Stomach (tissue), 9 donors: ENCODE measurements around the gene AADACL4. TPM values are rescaled to one million over a fixed set of nuclear protein-coding genes. Genes with fewer than 3 reads are reported as not detected.

Source experiments
- DNase-seq, 2 donors: peaks; one replicate each; pipeline versions ENCODE4 v3.0.0 to v3.0.0-alpha.2; 2013 to 2019
- H3K27ac ChIP-seq, 5 donors: fragments of 200-600 bp in 4 of 5; sonication (generic) in 4 of 5; one replicate each; pipeline ENCODE4 v1.5.1; 2013 to 2019; ENCODE audit warnings: mild to moderate bottlenecking in 1 of 5, moderate library complexity in 1 of 5
- H3K27me3 ChIP-seq, 3 donors: fragments of 200-600 bp; sonication (generic); one replicate each; pipeline ENCODE4 v1.5.1; 2017 to 2019; ENCODE audit warnings: mixed run types in 1 of 3
- H3K36me3 ChIP-seq, 4 donors: fragments of 200-600 bp; sonication (generic); 1 replicate in 3 of 4; 2 replicates in 1 of 4; pipeline ENCODE4 v1.5.1; 2016 to 2019
- H3K4me1 ChIP-seq, 4 donors: fragments of 200-600 bp; sonication (generic); one replicate each; pipeline ENCODE4 v1.5.1; 2016 to 2019
- H3K4me3 ChIP-seq, 4 donors: fragments of 200-600 bp; sonication (generic) in 3 of 4; one replicate each; pipeline ENCODE4 v1.5.1; 2016 to 2019; ENCODE audit warnings: mild to moderate bottlenecking in 1 of 4
- H3K9me3 ChIP-seq, 4 donors: fragments of 200-600 bp; sonication (generic); one replicate each; pipeline ENCODE4 v1.5.1; 2016 to 2019
- CTCF ChIP-seq, 7 experiments: fragments of 450-650 bp in 4 of 7; fragments of 200-600 bp in 3 of 7; sonication (generic) in 3 of 7; IDR thresholded peaks; one replicate each; pipeline ENCODE4 v1.5.1; 2016 to 2019; ENCODE audit warnings: antibody characterized with exemption in 7 of 7, control low read depth in 2 of 7, mild to moderate bottlenecking in 1 of 7
- EP300 ChIP-seq: sonication (generic); formaldehyde crosslinking; IDR thresholded peaks from one replicate; pipeline ENCODE4 v1.6.1; 2017; ENCODE audit warnings: antibody characterized with exemption
- POLR2A ChIP-seq, 4 donors: fragments of 450-650 bp; IDR thresholded peaks; one replicate each; pipeline ENCODE4 v1.6.1; 2016; ENCODE audit warnings: antibody characterized with exemption in 4 of 4, control low read depth in 2 of 4, mild to moderate bottlenecking in 1 of 4, moderate library complexity in 1 of 4
- POLR2AphosphoS5 ChIP-seq, 3 donors: sonication (generic); formaldehyde crosslinking; IDR thresholded peaks; one replicate each; pipeline ENCODE4 v1.6.1; 2016; ENCODE audit warnings: antibody characterized with exemption in 3 of 3
- WGBS, 5 donors: extraction: QIAGEN DNeasy Blood & Tissue Kit in 3 of 5; methylation state at CpG; one replicate each; pipeline versions ENCODE4 v1.1.5 to v1.1.7; 2013 to 2018; 5-methylcytosine and 5-hydroxymethylcytosine counted together
- intact Hi-C: fragments of 100-400 bp; cut with DNase I; formaldehyde crosslinking; loops from one replicate; pipeline ENCODE4 v1.15.1; 2023; ENCODE audit warnings: low total_unique reads
- polyA plus RNA-seq, 3 donors: library from polyadenylated mRNA; stranded (reverse); fragments of 200-250 nt; gene quantifications; one replicate each; pipeline ENCODE4 v1.2.3, GENCODE V29; 2013
- total RNA-seq, 5 donors: library from RNA; depleted of rRNA; stranded (reverse); fragments of >200 nt; gene quantifications; one replicate each; pipeline versions ENCODE4 v1.1.0 to v1.2.3, GENCODE V29; 2014 to 2016
- donor health status: healthy with polysubstance abuse.
- donor health status: Bipolar disorder and iron deficiency.
- donor health status: healthy.

Gene AADACL4
- total and polyA plus RNA-seq, 8 donors: not detected

DNA sequence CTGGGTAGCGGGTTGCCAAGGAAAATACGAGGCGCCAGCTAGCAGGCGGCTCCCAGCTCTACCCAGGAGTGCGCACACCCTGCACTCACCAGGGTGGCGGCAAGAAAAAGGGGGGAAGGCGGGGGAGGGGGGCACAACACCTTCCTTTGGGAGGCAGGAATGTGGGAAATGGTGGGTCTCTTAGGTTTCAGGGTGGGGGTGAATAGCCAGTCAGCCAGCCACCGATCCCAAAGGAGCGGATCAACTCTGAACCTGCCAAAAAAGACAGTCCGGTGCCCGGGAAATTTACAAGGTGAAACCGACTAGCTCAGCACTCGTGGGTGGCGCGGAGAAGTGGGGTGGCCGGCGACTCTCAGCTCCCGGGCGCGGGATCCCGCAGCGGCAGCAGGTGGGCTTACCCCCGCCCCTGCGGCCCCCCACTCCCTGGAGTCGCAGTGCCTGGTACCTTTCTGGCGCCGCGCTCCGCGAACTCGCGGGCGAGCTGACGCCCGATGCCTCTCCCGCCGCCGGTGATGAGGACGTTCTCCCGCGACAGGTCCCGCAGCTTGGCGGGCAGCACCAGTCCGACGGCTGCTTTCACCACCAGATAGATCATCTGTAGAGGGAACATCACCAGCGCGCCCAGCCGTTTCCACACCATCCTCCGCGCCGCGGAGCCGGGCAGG lies 27.0 kb upstream of the AADACL4 start:
- intact Hi-C loops: no loop called here
- TF ChIP-seq POLR2AphosphoS5 (IDR thresholded peaks at IDR 0.05): no peak
- TF ChIP-seq EP300: no peak
- no peak for TF ChIP-seq POLR2A (IDR thresholded peaks at IDR 0.05)
- no peak for TF ChIP-seq CTCF (IDR thresholded peaks at IDR 0.05)
- Histone ChIP-seq H3K27ac (peak overlapping the region; percentile 95 to 98 (median 97)), H3K27me3 (peaks cover 0 to 7% (median 0%) of the 10 kb centered on the region in 3 donors), H3K4me1 (peaks cover 53 to 93% (median 78%) of the 10 kb centered on the region in 4 donors), H3K36me3 (peaks cover 0 to 15% (median 11%) of the 10 kb centered on the region in 4 donors), H3K4me3 (peak overlapping the region; percentile 73 to 84 (median 77)), H3K9me3 (no peaks in the 10 kb centered on the region)
- 0 to 3% (median 1%) methylated on average over 20 to 53 of the region's 53 CpGs for WGBS, 5 donors
- DNase-seq: peak in 1 of 2 donors; percentile 74

- TF ChIP-seq POLR2A (IDR thresholded peaks at IDR 0.05) (no peak), POLR2AphosphoS5 (IDR thresholded peaks at IDR 0.05) (peak in 1 of 3 donors; percentile 27)
- Histone ChIP-seq H3K36me3 (peaks cover 0 to 9% (median 6%) of the 10 kb centered on the region in 4 donors), H3K9me3 (no peaks in the 10 kb centered on the region), H3K27ac (peak overlapping the region; percentile 95 to 98 (median 97)), H3K27me3 (peaks cover 0 to 7% (median 0%) of the 10 kb centered on the region in 3 donors), H3K4me3 (peak overlapping the region; percentile 73 to 84 (median 77)), H3K4me1 (peaks cover 53 to 92% (median 78%) of the 10 kb centered on the region in 4 donors)
- intact Hi-C loops: no loop called here
- DNase-seq: peak; percentile 55 to 80
- 0 to 2% (median 1%) methylated on average over 11 to 13 of the region's 13 CpGs for WGBS, 5 donors
These were observed 26.4 kb upstream of the AADACL4 start for GRCh38 chr1:12617511-12617900.

DNA sequence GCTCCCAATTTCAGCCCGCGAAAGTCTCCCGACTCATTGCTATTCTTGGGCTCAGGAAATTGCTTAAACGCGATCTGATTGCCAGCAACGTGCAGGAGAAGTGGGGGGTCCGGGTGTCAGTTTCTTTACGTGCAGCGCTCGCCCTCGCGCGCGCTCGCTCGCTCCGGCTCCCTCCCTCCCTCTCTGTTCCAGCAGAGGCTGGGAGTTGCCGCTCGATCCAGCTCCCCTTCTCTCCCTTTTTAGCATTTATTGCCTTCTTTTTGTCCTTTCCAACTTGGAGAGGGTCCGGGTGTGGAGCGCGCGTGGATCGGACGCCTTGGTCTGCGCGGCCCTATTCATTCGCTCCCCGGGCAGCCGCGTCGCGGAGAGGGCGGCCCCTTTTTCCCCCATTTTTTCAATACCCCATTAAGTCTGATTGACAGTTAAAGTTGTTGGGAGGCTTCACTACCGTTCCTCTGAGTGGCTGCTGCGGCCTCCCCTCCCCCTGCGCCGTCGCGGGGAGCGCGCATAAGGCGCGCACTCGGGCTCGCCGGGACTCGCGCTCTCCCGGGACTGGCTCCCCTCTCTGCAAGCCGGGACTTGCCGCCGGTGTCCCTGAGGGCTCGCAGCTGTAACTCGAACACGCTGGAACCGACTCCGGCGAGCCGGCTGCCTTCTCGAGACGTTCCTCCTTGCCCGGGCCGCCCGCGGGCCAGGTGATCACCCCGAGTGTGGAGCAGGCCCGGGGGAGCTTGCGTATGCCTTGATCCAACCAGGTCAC lies 25.8 kb upstream of the AADACL4 start, which contains the start of gene DHRS3:
TSS of gene DHRS3 (minus strand) at position 310 of the 760 bp plus-strand sequence. CDS start 862 bp downstream, outside the sequence.
- TF ChIP-seq POLR2A (IDR thresholded peaks at IDR 0.05) (peak in 2 of 4 donors; percentile 22 to 38), POLR2AphosphoS5 (IDR thresholded peaks at IDR 0.05) (peak; percentile 73 to 84 (median 82)), CTCF (IDR thresholded peaks at IDR 0.05) (no peak)
- DNase-seq: peak; percentile 84 to 96
- WGBS, 5 donors: 0 to 1% (median 1%) methylated on average over 46 to 69 of the region's 69 CpGs
- intact Hi-C loops: no loop called here
- H3K4me3 ChIP-seq: peak within 1 kb of the TSS; percentile 73 to 84 (median 77)
- peaks cover 51 to 86% (median 78%) of the 10 kb centered on the region in 4 donors for H3K4me1 ChIP-seq
- peaks cover 0 to 3% (median under 1%) of the 10 kb centered on the region in 4 donors for H3K36me3 ChIP-seq
- H3K27me3 ChIP-seq: peaks cover 0 to 7% (median 0%) of the 10 kb centered on the region in 3 donors
- H3K9me3 ChIP-seq: no peaks in the 10 kb centered on the region
- H3K27ac ChIP-seq: peak within 1 kb of the TSS; percentile 95 to 98 (median 97)

DNA sequence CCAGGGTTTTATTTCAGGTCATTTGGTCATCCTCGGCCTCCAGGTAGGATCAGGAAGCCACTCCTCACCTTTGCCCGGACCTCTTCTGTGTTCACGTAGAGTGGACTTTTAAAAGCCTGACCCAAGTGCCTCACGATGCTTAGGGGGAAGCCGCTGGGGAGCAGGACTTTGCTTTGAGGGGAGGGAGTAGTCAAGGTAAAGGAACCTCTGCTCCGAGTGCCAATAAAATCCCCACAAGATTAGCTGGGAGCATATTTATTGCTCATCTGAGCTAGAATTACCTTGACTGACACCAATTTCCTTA lies 25.3 kb upstream of the AADACL4 start:
- H3K4me1 ChIP-seq: peaks cover 46 to 81% (median 78%) of the 10 kb centered on the region in 4 donors
- no peak for DNase-seq

More for the DNA sequence above, 25.3 kb upstream of the AADACL4 start:
- intact Hi-C loops: no loop called here
- Histone ChIP-seq H3K27me3 (peaks cover 0 to 7% (median 0%) of the 10 kb centered on the region in 3 donors), H3K36me3 (no peaks in the 10 kb centered on the region), H3K4me3 (peak overlapping the region; percentile 73 to 84 (median 77)), H3K27ac (peak overlapping the region; percentile 95 to 98 (median 97)), H3K9me3 (no peaks in the 10 kb centered on the region)
- 3 to 11% (median 5%) methylated on average over 6 of the region's 6 CpGs for WGBS, 5 donors
- TF ChIP-seq POLR2AphosphoS5 (IDR thresholded peaks at IDR 0.05): no peak
- no peak for TF ChIP-seq POLR2A (IDR thresholded peaks at IDR 0.05)
- no peak for TF ChIP-seq CTCF (IDR thresholded peaks at IDR 0.05)
- no peak for TF ChIP-seq EP300
